Subcutaneous adipose tissue (tissue), 4 donors: ENCODE measurements around the gene PYGB. TPM values are rescaled to one million over a fixed set of nuclear protein-coding genes. Genes with fewer than 3 reads are reported as not detected.

ENCODE experiments used
- total RNA-seq, 4 donors: library from RNA; depleted of rRNA; stranded (reverse); fragments of >200 nt; gene quantifications; one replicate each; pipeline ENCODE4 v1.1.0, GENCODE V29; 2016
- TF ChIP-seq, protein P1 (sequence below): fragments of 450-650 bp; IDR thresholded peaks from one replicate; pipeline ENCODE4 v1.5.1; 2016; ENCODE audit warnings: low read depth, mild to moderate bottlenecking, control low read depth, antibody characterized with exemption, moderate library complexity

The PYGB gene
- total RNA-seq, 4 donors from 2014 or later = 99.3 to 216 (median 137) TPM

DNA sequence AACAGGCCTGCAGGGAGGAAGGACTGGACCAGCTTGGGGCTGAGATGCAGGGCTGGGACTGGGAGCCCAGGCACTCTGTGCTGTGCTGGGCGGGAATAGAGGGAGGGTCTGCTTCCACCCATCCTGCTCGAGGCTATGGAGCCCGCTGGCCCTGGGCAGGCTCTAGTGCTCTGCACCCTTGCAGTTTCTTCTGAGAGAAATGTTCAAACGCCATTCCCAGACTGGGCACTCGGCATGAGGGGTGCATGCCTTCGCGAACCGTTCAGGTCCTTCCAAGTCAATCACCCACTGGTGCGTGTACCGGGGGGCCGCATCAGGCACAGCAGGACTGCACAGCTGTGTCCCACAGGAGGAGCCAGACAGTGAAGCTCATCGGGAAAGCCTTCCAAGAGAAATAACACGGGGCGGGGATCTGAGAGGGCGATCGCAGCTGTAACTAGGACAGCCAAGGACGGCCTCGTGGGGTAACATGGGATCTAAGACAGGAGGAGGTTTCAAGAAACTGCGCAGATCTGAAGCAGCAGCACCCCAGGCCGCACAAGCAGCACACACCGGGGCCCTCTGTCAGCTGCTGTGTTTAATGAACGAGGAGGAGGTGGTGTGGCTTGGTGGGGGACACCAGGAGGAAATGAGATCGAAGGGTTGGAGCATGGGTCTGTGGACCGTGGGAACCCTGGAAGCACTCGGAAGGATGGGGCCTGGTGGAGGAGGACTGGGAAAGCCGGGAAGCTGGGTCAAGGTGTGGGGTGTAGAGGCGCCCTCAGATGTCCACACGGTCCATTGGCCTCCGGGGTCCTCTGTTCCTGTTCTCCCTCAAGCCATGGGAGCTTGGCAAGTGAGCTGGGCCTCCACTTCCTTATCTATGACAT is 26.1 kb upstream of the PYGB start:
- TF ChIP-seq, protein P1, sequence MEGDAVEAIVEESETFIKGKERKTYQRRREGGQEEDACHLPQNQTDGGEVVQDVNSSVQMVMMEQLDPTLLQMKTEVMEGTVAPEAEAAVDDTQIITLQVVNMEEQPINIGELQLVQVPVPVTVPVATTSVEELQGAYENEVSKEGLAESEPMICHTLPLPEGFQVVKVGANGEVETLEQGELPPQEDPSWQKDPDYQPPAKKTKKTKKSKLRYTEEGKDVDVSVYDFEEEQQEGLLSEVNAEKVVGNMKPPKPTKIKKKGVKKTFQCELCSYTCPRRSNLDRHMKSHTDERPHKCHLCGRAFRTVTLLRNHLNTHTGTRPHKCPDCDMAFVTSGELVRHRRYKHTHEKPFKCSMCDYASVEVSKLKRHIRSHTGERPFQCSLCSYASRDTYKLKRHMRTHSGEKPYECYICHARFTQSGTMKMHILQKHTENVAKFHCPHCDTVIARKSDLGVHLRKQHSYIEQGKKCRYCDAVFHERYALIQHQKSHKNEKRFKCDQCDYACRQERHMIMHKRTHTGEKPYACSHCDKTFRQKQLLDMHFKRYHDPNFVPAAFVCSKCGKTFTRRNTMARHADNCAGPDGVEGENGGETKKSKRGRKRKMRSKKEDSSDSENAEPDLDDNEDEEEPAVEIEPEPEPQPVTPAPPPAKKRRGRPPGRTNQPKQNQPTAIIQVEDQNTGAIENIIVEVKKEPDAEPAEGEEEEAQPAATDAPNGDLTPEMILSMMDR = no peak

DNA sequence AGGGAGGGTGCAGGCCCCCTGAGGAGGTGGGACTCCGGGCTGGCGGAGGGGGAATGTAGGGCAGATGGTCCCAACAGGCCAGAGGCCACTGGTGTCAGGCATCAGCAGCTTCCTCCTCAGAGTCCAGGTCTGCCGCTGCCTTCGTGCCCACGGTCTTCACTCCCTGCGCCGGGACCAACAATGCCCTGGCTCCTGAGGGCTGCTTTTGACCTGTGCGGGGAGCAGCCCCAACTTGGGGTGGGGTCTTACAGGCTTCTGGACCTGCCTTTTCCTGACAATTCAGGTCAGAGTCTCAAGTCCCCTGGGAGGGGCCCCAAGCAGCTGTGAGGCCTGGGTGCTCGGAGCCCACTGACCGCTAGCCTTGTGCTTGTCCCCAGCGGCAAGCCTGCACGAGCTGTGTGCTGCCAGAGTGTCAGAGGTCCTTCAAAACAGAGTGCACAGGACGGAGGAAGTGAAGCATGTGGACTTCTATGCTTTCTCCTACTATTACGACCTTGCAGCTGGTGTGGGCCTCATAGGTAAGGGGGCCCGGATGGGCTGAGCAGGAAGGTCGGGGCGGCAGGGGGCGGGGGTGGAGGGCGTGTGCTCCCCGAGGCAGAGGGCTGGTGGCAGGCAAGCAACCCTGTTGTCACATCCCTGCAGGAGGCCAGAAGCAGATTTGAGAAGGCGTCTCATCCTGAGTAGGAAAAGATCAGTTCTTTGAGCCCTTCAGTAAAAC is 25.3 kb upstream of the PYGB start:
- TF ChIP-seq, protein P1 = no peak

DNA sequence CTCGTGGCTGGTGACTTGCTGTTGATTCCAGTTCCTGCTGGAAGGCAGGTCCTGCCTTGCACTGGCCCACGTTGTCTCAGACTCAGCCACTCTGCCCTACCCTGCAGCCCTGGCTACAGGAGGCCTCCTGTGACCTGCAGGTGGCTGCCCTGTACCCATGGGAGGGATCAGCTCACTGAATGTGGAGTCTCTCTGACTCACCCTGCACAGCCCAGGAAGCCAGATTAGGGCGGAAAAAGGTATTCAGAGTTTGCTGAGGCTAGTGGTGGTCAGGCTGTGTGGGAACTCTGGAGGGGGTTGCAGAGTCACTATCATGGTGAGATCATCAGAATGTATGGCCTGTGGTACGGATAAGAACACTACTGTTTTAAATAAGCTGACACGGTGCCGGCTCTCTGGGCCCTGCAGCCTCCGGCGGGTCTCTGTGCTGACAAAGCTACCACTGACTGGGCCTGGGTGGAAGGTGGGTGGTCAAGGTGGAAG is 24.7 kb upstream of the PYGB start:
- TF ChIP-seq, protein P1 = no peak

DNA sequence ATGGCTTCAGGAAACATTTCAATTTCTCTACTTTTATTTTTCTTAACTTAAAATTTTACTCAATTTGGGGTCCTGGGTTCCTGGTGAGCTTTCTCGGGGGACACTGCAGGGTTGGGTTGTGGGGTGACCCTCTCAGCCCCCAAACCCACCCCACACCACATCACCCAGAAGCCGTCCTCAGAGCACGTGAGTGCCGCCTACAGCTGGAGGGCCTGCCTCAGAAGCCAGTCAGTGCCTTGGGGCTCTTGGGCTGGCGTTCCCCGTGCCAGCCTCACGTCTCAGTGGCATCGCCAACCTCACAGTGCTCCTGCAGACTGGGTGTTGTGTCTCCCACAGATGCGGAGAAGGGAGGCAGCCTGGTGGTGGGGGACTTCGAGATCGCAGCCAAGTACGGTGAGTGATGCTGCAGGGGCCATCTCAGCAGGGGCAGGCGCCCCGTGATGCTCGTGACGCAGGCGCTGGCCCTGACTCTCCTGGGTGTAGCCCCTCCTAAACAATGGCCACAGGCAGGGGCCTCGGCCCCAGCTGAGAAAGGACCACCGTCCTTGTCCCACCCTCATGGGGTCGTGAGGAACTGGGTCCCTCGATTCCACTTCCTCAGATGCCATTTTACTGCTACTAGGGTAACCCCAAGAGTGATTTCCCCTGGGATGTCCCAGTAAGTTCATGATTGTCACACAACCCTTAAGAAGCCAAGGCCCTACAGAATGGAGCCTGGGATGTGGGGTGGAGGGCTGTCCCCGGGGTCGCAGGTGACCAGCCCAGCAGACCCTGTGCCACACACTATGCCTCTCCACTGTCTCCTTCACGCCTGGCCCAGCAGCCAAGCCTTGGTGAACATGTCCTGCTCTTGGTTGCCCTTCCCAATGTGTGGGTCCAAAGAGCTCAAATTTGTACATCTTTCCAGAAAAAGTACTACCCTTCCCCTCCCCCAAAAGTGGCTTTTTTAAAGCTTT is 23.8 kb upstream of the PYGB start:
- TF ChIP-seq, protein P1 = no peak

DNA sequence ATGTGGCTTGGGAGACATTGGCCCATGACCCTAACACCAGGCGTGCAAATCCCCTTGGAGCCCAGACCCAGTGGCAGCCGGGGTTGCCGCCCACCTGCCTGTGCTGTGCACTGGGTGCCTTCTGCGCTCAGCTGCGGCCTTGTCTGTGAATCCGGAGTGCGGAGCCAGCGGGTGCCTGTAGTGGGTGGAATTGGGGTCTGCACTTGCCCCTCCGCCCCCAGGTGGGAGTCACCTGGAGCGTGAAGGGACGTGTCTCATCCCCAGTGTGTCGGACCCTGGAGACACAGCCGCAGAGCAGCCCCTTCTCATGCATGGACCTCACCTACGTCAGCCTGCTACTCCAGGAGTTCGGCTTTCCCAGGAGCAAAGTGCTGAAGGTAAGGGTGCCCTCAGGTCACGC is 22.9 kb upstream of the PYGB start:
- TF ChIP-seq, protein P1 = no peak

DNA sequence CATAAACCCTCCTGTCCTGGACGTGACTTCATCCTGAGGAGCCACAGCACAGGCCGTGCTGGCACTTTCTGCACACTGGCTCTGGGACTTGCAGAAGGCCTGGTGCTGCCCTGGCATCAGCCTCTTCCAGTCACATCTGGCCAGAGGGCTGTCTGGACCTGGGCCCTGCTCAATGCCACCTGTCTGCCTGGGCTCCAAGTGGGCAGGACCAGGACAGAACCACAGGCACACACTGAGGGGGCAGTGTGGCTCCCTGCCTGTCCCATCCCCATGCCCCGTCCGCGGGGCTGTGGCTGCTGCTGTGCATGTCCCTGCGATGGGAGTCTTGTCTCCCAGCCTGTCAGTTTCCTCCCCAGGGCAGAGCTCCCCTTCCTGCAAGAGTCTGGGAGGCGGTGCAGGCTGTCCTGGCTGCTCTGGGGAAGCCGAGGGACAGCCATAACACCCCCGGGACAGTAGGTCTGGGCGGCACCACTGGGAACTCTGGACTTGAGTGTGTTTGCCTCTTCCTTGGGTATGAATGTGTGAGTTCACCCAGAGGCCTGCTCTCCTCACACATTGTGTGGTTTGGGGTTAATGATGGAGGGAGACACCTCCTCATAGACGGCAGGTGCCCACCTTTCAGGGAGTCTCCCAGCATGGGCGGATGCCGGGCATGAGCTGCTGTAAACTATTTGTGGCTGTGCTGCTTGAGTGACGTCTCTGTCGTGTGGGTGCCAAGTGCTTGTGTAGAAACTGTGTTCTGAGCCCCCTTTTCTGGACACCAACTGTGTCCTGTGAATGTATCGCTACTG is 22.0 kb upstream of the PYGB start:
- TF ChIP-seq, protein P1 = no peak
